ENCODE data around the gene U2SURP.

U2SURP gene

DNA sequence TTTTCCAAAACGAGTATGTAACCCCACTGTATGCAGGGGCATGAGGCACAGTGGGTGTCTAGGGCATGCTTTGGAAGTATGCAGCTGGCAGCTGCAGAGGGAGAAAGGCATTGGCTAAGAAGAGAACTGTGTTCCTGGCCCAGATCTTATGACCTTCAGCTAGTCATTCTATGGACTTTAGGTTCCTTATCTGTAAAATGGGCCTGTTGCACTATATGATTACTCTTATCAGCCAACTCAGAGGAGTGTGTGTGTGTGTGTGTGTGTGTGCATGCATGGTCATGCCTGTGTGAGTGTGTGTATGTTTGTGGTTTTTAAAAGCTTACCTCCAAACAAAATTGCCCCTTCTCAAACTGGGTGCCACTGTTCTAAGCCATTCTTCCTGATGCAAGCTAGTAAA, 90.8 kb downstream of the U2SURP start:
- FAIRE-seq = no peak
- DNase-seq (ENCODE audit: extremely low spot score, insufficient read length, low read depth) = no peak

DNA sequence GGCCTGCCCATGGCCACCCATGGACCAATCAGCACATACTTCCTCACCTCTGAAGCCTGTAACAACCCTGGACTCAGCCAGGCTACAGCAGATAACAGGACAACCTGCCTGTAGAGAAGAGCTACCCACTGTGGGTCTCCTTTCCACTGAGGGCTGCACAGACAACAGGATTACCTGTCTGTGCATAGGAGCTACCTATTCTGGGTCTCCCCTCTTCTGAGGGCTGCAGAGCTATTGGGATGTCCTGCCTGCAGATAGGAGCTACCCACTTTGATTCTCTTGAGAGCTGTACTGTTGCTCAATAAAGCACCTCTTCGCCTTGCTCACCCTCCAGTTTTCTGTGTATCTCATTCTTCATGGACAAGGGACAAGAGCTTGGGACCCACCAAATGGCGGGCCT, 94.4 kb downstream of the U2SURP start:
- no peak for DNase-seq (ENCODE audit: extremely low spot score, insufficient read length, low read depth)
- no peak for FAIRE-seq

DNA sequence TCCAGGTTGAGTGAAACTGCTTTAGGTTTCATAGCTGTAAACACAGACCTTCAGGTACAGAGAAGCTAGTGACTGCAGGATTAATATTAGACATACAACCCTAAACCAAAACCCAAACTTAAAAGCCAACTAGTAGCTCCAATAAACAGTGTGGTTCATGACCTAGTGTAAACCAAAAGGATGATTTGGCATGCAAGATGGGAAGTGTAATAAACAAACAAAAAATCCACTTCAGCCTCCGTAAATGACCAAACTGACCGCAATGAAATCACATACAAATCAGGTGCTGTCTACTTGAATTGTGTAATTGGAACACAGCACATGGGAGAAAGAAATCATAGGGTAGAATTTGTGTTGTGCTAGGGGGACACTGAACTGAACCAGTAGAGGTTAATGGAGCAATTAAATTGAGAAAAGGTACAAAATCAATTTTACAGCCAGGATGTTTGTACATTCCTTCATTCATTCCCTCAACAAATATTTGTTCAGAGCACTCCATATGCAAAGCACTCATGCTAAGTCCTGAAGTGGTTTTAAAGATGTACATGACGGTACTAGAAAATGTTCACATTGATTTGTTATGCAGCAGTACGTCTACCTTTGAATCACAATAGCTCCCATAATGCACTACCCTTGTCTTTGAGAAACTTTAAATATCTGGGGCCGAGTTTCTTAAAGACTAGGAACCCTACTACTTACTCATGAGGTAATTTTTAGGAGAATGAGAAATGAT, 96.8 kb downstream of the U2SURP start:
- no peak for FAIRE-seq
- no peak for DNase-seq (ENCODE audit: extremely low spot score, insufficient read length, low read depth)

DNA sequence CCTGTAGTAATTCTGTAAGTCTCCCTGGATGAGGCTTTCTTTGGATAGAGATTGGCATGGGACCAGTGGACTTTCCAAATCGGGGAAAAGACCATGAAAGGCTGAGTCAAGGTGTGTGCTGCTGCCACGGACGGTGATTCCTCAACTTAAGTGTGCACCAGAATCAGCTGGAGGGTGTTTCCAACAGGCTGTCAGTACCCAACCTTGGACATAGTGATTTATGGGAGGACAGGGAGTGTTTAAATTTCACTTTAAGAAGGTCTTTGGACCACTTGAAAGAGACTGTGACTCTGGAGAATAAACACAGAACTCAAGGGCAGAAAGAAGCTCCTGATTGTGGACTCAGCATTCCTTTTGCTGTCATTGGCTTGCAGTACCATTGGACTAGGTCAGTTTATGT, 97.8 kb downstream of the U2SURP start:
- DNase-seq (ENCODE audit: extremely low spot score, insufficient read length, low read depth) (no peak), FAIRE-seq (no peak)

DNA sequence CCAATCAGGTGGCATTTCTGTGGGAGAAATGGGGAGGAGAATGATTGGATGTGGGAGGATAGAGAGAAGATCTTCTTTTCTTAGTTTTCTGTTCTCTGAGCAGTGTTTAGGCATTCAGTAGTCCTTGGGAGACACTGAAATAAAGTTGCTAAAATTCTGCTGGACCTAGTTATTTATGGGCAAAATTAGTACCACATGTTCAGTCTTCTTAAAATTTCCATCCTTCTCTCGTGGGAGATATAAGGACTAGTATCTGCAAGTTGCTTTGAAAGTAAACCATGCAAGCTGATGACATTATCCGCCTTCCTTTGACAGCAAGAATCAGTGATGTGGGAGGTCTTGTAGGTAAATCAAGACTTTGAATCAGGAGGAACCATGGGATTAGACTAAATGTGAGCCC, 98.3 kb downstream of the U2SURP start:
- FAIRE-seq = no peak
- DNase-seq (ENCODE audit: extremely low spot score, insufficient read length, low read depth) = no peak

DNA sequence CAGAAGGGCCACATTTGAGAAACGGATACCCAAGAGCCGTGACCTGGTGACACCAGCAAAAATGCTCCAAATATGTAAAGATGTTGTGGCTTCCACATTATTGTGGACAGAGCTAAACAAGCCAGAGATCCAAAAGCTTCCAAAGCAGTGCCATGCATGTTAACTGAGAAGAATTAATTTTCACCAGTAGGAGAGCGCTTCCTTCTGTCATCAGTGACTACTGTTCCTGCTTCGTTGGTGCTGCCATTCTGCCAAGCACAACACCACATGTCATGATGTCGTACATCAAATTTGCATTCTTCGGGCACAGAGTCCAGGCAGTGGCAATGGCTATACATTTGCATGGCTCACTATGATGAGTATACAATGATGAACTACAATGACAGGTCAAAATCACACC, 99.1 kb downstream of the U2SURP start:
- DNase-seq (ENCODE audit: extremely low spot score, insufficient read length, low read depth) (no peak), FAIRE-seq (no peak)

GRCh38 chr3:143101792-143102381, 100.5 kb downstream of the U2SURP start:
- FAIRE-seq (no peak), DNase-seq (ENCODE audit: extremely low spot score, insufficient read length, low read depth) (no peak)

DNA sequence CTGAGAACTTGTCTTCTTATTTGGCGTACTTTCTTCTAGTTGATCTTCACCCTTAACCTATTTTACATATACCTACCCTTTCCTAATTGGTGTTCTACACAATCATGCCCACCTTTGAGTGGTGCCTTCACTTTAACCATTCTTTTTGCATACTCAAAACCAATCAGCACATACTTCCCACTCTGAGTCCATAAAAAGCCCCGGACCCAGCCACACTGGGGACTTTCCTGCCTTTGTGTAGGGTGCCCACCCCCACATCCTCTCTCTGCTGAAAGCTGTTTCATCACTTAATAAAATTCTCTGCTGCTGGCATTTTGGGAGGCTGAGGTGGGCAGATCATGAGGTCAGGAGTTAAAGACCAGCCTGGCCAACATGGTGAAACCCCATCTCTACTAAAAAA, 102.3 kb downstream of the U2SURP start:
- DNase-seq (ENCODE audit: extremely low spot score, insufficient read length, low read depth) = no peak
- FAIRE-seq = peak; percentile 47

- FAIRE-seq (no peak), DNase-seq (ENCODE audit: extremely low spot score, insufficient read length, low read depth) (no peak)
Measured at GRCh38 chr3:143105170-143105569, 103.8 kb downstream of the U2SURP start.

DNA sequence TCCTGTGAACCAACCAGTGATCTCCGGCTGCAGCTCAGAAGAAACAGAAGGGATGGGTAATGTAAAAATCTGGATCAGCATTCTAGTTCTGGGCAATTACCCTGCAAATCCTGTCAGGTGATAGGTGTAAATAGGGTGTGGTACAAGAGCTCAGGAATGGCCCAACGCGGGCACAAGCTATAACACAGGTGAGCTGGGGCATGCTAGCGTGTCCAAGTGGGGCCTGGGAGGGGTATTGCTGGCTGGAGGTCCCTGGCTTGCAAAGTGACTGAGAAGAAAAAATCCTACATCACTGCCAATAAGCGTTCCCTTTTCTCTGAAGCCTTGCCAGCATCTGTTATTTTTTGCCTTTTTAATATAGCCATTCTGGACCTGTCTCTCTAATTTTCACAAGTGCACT, 108.5 kb downstream of the U2SURP start:
- no peak for DNase-seq (ENCODE audit: extremely low spot score, insufficient read length, low read depth)
- no peak for FAIRE-seq
